ENCODE data around the gene RPS6KA2.
A peak's percentile ranks its signal among the peaks of the same experiment; 100 is the strongest.
"Not testable (repeated sequence)": the region's sequence is repeated elsewhere in the genome, so short reads cannot be mapped to it uniquely, and the experiment has no call there.

The RPS6KA2 gene

DNA sequence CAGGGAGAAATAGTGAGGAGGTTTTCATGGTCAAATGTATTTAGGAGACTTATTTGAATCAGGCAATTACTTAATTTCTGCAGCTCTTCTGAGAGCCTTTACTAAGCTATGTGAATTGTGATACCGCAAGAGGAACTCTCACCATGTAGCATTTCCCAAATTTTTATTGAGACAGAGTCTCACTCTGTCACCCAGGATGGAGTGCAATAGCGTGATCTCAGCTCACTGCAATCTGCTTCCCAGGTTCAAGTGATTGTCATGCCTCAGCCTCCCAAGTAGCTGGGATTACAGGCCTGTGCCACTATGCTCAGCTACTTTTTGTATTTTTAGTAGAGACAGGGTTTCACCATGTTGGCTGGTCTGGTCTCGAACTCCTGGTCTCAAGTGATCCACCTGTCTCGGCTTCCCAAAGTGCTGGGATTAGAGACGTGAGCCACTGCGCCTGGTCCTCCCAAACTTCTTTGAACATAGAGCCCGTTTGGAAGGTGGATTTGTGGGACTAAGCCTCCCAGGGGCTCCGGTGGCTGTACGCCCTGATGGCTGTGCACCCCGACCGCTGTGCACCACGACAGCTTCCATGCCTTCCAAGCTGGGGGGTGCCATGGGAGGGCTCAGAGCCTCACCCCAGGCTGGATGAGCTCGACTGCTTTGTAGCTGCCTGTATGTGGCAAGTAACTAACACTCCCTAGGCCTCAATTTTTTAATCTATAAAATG lies 238.6 kb downstream of the RPS6KA2 start:
- no peak overlapping the region for H3K27ac ChIP-seq
- TF ChIP-seq ZFX (IDR thresholded peaks at IDR 0.05; ENCODE audit: borderline replicate concordance), result no peak
- TF ChIP-seq, protein P1, sequence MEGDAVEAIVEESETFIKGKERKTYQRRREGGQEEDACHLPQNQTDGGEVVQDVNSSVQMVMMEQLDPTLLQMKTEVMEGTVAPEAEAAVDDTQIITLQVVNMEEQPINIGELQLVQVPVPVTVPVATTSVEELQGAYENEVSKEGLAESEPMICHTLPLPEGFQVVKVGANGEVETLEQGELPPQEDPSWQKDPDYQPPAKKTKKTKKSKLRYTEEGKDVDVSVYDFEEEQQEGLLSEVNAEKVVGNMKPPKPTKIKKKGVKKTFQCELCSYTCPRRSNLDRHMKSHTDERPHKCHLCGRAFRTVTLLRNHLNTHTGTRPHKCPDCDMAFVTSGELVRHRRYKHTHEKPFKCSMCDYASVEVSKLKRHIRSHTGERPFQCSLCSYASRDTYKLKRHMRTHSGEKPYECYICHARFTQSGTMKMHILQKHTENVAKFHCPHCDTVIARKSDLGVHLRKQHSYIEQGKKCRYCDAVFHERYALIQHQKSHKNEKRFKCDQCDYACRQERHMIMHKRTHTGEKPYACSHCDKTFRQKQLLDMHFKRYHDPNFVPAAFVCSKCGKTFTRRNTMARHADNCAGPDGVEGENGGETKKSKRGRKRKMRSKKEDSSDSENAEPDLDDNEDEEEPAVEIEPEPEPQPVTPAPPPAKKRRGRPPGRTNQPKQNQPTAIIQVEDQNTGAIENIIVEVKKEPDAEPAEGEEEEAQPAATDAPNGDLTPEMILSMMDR (IDR thresholded peaks at IDR 0.05), result no peak

GRCh38 chr6:166387642-166388289 lies 239.3 kb downstream of the RPS6KA2 start:
- TF ChIP-seq, protein P1 (IDR thresholded peaks at IDR 0.05), result no peak
- no peak for TF ChIP-seq ZFX (IDR thresholded peaks at IDR 0.05; ENCODE audit: borderline replicate concordance)
- H3K27ac ChIP-seq, result no peak overlapping the region

DNA sequence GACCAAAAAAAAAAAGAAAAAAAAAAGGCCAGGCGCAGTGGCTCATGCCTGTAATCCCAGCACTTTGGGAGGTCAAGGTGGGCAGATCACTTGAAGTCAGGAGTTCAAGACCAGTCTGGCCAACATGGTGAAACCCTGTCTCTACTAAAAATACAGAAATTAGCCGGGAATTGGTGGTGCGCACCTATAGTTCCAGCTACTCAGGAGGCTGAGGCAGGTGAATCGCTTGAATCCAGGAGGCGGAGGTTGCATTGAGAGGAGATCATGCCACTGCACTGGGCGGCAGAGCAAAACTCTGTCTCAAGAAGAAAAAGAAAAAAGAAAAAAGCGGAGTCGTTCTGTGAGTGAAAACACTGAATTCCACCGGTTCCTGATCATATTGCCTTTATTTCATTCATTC lies 240.0 kb downstream of the RPS6KA2 start:
- not testable (repeated sequence) for H3K27ac ChIP-seq

DNA sequence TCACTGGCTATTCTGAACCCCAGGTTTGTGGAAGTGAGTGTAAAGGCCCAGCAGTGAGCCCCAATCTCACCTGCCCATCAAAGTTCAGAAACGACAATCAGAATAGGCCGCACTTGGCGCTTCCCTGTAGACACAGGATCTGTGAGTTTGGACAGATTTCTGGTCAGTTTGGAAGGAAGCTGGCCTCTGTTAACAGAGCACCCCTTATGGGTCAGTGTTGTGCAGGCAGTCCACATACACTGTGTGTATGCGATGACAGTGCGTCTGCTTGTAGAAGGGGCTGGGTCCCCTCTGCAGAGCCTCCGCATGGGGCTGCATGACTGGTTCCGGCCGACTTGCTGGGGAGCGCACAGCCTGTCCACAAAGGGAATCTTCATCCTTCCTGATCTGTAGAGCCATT lies 240.9 kb downstream of the RPS6KA2 start:
- TF ChIP-seq, protein P1 (IDR thresholded peaks at IDR 0.05), result no peak
- TF ChIP-seq ZFX (IDR thresholded peaks at IDR 0.05; ENCODE audit: borderline replicate concordance), result no peak

DNA sequence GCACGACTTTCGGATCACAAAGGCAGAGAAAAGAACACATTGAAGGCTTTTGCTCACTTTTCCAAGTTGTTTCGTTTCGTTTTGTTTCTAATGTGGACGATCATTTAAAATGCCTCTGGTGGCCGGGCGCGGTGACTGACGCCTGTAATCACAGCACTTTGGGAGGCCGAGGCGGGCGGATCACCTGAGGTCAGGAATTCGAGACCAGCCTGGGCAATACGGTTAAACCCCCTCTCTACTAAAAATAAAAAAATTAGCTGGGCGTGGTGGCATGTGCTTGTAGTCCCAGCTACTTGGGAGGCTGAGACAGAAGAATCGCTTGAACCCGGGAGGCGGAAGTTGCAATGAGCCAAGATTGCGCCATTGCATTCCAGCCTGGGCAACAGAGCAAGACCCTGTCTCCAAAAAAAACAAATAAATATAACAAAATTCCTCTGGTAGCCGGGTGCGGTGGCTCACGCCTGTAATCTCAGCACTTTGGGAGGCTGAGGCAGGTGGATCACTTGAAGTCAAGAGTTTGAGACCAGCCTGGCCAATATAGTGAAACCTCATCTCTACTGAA lies 243.2 kb downstream of the RPS6KA2 start:
- H3K27ac ChIP-seq, result peak overlapping the region; percentile 83

More for the DNA sequence above, 240.9 kb downstream of the RPS6KA2 start:
- no peak overlapping the region for H3K27ac ChIP-seq

DNA sequence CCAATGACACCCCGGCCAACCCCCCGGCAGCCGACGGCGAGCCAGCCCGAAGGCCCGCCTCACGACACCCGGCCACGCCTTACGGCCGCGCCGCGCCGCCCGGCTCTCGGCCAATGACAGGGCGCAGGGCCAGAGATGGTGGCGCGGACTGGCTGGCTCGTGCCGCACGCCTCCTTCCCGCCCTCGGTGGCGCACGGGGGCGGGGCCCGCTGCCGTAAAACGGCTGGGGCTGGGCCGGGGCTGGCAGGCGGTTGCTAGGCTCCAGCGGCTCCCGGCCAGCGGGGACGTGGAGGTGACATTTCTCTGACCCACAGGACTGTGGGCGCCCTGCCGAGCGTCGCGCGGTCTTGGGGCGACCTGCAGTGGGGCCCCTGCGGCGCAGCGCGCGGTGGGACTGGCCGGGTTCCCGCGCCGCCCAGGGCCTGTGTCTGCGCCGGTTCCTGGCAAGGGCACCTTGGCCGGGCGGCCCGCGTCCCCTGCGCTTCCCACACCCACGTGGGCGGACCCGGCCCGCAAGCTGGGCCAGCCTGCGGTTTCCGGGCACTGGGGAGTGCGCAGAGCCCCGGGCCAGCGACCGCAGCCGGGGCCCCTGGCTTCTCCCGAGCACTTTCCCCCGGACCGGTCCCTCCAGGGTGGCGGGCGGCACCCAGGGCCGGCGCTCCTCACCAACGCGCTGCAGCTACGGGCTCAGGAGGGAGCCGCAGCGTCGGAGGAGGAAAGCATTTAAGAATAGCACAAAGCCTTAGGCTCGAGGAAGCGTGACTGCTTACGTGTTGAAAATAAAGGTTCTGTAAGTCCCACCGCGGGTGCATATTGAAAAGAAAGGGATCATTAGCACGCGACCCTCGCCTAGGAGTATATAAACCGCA lies 243.9 kb downstream of the RPS6KA2 start, which contains the start of gene MPC1:
TSS of gene MPC1 (minus strand) at position 8 of the 869 bp plus-strand sequence. CDS start 64 bp downstream, outside the sequence.
- peak within 1 kb of the TSS; percentile 83 for H3K27ac ChIP-seq
- TF ChIP-seq ZFX (IDR thresholded peaks at IDR 0.05; ENCODE audit: borderline replicate concordance), result no peak
- TF ChIP-seq, protein P1 (IDR thresholded peaks at IDR 0.05), result no peak

DNA sequence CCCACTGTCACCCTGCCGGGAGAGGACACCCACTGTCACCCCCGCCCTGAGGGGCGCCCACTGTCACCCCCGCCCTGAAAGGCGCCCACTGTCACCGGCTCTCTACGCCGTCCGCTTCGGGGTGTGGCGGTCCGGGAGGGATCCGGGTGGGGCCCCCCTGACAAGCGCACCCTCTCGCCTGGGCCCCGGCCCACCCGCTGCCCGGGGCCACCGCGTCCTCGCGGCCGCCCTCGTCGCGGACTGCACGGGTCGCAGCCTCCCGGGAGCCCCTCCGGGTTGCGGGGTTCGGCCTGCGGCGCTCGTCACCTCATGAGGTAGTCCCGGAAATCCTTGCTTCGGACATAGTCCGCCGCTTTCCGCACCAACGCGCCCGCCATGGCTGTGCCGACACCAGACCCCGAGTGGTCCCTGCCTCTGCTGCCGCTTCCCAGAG lies 244.5 kb downstream of the RPS6KA2 start:
- TF ChIP-seq, protein P1 (IDR thresholded peaks at IDR 0.05), result no peak
- TF ChIP-seq ZFX (IDR thresholded peaks at IDR 0.05; ENCODE audit: borderline replicate concordance), result no peak
- peak overlapping the region; percentile 32; the same call in 1 of the 2 replicates for H3K27ac ChIP-seq

Measured in 22Rv1 (cell line).